Mucosa of stomach (tissue), 1 donor: ENCODE data around the gene METRN.

Experiments used
- H3K27me3 ChIP-seq: one replicate; pipeline ENCODE4 v1.7.0; 2013; ENCODE audit warnings: mild to moderate bottlenecking, low read length; ENCODE audit not compliant: control insufficient read depth, insufficient read depth
- H3K36me3 ChIP-seq: one replicate; pipeline ENCODE4 v1.7.0; 2013; ENCODE audit warnings: low read length; ENCODE audit not compliant: control insufficient read depth, insufficient read depth
- H3K4me1 ChIP-seq: one replicate; pipeline ENCODE4 v1.7.0; 2013; ENCODE audit warnings: mild to moderate bottlenecking, low read length; ENCODE audit not compliant: control insufficient read depth, insufficient read depth
- H3K4me3 ChIP-seq: one replicate; pipeline ENCODE4 v1.7.0; 2013; ENCODE audit warnings: low read length
- H3K9ac ChIP-seq: one replicate; pipeline ENCODE4 v1.7.0; 2013; ENCODE audit warnings: mild to moderate bottlenecking, low read length, moderate library complexity
- H3K9me3 ChIP-seq: one replicate; pipeline ENCODE4 v1.7.0; 2013; ENCODE audit warnings: mild to moderate bottlenecking, low read length, moderate library complexity; ENCODE audit not compliant: control insufficient read depth
- donor health status: Pancreatic carcinoma.

Gene METRN

GRCh38 chr16:766820-767640 lies 52.1 kb downstream of the METRN start:
- Histone ChIP-seq H3K9me3 (no peaks in the 10 kb centered on the region), H3K27me3 (peaks cover 3% of the 10 kb centered on the region), H3K9ac (no peak overlapping the region), H3K4me1 (peaks cover 2% of the 10 kb centered on the region), H3K4me3 (no peak overlapping the region), H3K36me3 (no peaks in the 10 kb centered on the region)

DNA sequence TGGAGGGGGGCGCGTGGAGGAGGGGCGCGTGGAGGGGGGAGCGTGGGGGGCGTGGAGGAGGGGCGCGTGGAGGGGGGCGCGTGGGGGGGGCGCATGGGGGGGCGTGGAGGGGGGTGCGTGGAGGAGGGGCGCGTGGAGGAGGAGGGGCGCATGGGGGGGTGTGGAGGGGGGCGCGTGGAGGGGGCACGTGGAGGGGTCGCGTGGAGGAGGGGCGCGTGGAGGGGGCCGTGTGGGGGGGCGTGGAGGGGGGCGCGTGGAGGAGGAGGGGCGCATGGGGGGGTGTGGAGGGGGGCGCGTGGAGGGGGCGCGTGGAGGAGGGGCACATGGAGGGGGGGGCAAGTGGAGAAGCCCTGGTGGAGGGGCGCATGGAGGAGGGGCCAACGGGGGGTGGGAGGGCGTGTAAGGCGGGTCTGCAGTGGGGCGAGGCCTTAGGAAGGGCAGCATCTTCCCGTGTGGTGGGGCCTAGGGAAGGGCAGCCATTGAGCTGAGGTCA lies 52.9 kb downstream of the METRN start:
- Histone ChIP-seq H3K4me3 (no peak overlapping the region), H3K9ac (no peak overlapping the region), H3K9me3 (no peaks in the 10 kb centered on the region), H3K4me1 (no peaks in the 10 kb centered on the region), H3K36me3 (no peaks in the 10 kb centered on the region), H3K27me3 (peaks cover 3% of the 10 kb centered on the region)

DNA sequence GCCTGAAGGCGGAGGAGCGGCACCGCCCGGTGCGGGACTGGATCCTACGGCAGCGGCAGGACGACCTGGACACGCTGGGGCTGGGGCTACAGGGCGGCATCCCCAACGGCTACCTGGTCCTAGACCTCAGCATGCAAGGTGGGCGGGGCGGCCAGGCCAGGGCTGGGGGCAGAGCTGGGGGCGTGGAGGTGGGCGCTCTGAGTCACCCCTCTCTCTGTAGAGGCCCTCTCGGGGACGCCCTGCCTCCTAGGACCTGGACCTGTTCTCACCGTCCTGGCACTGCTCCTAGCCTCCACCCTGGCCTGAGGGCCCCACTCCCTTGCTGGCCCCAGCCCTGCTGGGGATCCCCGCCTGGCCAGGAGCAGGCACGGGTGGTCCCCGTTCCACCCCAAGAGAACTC lies 53.5 kb downstream of the METRN start:
- Histone ChIP-seq H3K4me3 (no peak overlapping the region), H3K27me3 (no peaks in the 10 kb centered on the region), H3K4me1 (no peaks in the 10 kb centered on the region), H3K9me3 (no peaks in the 10 kb centered on the region), H3K9ac (no peak overlapping the region), H3K36me3 (no peaks in the 10 kb centered on the region)
